ENCODE results near the gene REPIN1.

DNA sequence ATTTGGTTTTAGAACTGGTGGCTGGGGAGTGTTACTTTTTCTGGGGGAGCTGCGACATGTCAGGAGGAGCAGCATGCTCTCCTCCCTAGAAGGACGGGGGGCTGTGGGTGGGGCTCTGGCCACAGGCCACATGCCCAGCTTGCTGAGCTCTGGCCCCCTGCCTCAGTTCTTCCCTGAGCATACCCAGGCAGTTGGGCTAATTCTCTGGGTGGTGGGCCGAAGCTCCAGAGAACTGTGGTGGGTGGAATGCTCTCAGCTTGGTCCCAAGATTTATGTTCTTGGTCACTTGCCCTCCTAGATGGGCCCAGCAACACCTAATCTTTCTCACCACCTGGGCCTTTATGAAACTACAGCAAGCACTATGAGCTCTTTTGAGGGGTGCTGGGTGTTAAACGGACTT, 5.4 kb downstream of the REPIN1 start:
- TF ChIP-seq EZH2phosphoT487 (IDR thresholded peaks at IDR 0.05; ENCODE audit: low read length): no peak
- TF ChIP-seq, protein P1, sequence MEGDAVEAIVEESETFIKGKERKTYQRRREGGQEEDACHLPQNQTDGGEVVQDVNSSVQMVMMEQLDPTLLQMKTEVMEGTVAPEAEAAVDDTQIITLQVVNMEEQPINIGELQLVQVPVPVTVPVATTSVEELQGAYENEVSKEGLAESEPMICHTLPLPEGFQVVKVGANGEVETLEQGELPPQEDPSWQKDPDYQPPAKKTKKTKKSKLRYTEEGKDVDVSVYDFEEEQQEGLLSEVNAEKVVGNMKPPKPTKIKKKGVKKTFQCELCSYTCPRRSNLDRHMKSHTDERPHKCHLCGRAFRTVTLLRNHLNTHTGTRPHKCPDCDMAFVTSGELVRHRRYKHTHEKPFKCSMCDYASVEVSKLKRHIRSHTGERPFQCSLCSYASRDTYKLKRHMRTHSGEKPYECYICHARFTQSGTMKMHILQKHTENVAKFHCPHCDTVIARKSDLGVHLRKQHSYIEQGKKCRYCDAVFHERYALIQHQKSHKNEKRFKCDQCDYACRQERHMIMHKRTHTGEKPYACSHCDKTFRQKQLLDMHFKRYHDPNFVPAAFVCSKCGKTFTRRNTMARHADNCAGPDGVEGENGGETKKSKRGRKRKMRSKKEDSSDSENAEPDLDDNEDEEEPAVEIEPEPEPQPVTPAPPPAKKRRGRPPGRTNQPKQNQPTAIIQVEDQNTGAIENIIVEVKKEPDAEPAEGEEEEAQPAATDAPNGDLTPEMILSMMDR (IDR thresholded peaks at IDR 0.05; ENCODE audit: low read length): no peak

Measured in MM.1S (cell line).